Stimulated activated naive CD8-positive, alpha-beta T cell treated with anti-CD3 and anti-CD28 coated beads, Interleukin-15, Interleukin-2, amounts not matched to agents 100 U/mL and 50 U/mL, for 24 hours (primary cell): ENCODE measurements around the gene PITRM1.

ENCODE experiments used
- ATAC-seq: fragments of 150-1000 bp; cut with Tn5 transposase; one replicate; pipeline ENCODE4 v1.10.0; 2021
- DNase-seq: peaks from one replicate; pipeline ENCODE4 v3.0.0; 2021

Gene PITRM1

GRCh38 chr10:3100856-3101640, 71.5 kb downstream of the PITRM1 start:
- ATAC-seq, result no peak
- DNase-seq, result no peak

- ATAC-seq (no peak), DNase-seq (no peak)
Measured at GRCh38 chr10:3100093-3100792, 72.3 kb downstream of the PITRM1 start.

GRCh38 chr10:3099291-3100092, 73.1 kb downstream of the PITRM1 start:
- ATAC-seq (no peak), DNase-seq (no peak)

- DNase-seq, result no peak
- no peak for ATAC-seq
Measured at GRCh38 chr10:3098689-3099088, 73.9 kb downstream of the PITRM1 start.

- no peak for DNase-seq
Measured at GRCh38 chr10:3097160-3097559, 75.4 kb downstream of the PITRM1 start.

GRCh38 chr10:3096149-3096548, 76.4 kb downstream of the PITRM1 start:
- DNase-seq, result no peak
- ATAC-seq, result no peak

More at GRCh38 chr10:3097160-3097559, 75.4 kb downstream of the PITRM1 start:
- ATAC-seq, result no peak

- ATAC-seq (peak; percentile 83), DNase-seq (peak; percentile 54)
Measured at GRCh38 chr10:3095373-3096139, 77.0 kb downstream of the PITRM1 start.

- no peak for ATAC-seq
- DNase-seq, result no peak
Measured at GRCh38 chr10:3094609-3095036, 78.0 kb downstream of the PITRM1 start.

- DNase-seq (no peak), ATAC-seq (no peak)
Measured at GRCh38 chr10:3093996-3094395, 78.6 kb downstream of the PITRM1 start.

- ATAC-seq (no peak), DNase-seq (no peak)
Measured at GRCh38 chr10:3091921-3092320, 80.7 kb downstream of the PITRM1 start.

- DNase-seq (peak; percentile 39), ATAC-seq (peak; percentile 41)
Measured at GRCh38 chr10:3090914-3091787, 81.4 kb downstream of the PITRM1 start.

- no peak for DNase-seq
- no peak for ATAC-seq
Measured at GRCh38 chr10:3090388-3090787, 82.2 kb downstream of the PITRM1 start.
